Ovary (tissue), 9 donors: ENCODE results near the gene PHEX. TPM values are rescaled to one million over a fixed set of nuclear protein-coding genes. Genes with fewer than 3 reads are reported as not detected.

Experiments
- DNase-seq, 5 donors: peaks; one replicate each; pipeline ENCODE4 v3.0.0-alpha.2; 2019 to 2020
- H3K27ac ChIP-seq, 2 donors: fragments of 200-600 bp; one replicate each; pipeline versions ENCODE4 v1.5.1 to v1.8.0; 2019 to 2022
- H3K27me3 ChIP-seq: fragments of 200-600 bp; one replicate; pipeline ENCODE4 v1.8.0; 2022
- H3K36me3 ChIP-seq: fragments of 200-600 bp; sonication (generic); one replicate; pipeline ENCODE4 v1.5.1; 2019
- H3K4me1 ChIP-seq: one replicate; pipeline ENCODE4 v1.8.1; 2013; ENCODE audit warnings: mild to moderate bottlenecking, moderate library complexity; ENCODE audit not compliant: insufficient read depth
- H3K4me3 ChIP-seq: fragments of 200-600 bp; sonication (generic); one replicate; pipeline ENCODE4 v1.5.1; 2017
- H3K9me3 ChIP-seq, 2 donors: fragments of 200-600 bp in 1 of 2; sonication (generic) in 1 of 2; one replicate each; pipeline versions ENCODE4 v1.5.1 to v1.8.1; 2013 to 2019; ENCODE audit warnings: mild to moderate bottlenecking in 1 of 2, moderate library complexity in 1 of 2
- CTCF ChIP-seq, 3 donors: fragments of 450-650 bp in 2 of 3; fragments of 200-600 bp in 1 of 3; IDR thresholded peaks; one replicate each; pipeline versions ENCODE4 v1.5.1 to v1.8.0; 2016 to 2022; ENCODE audit warnings: antibody characterized with exemption in 3 of 3, mild to moderate bottlenecking in 1 of 3
- EP300 ChIP-seq: sonication (generic); formaldehyde crosslinking; IDR thresholded peaks from one replicate; pipeline ENCODE4 v1.6.1; 2017; ENCODE audit warnings: antibody characterized with exemption
- POLR2A ChIP-seq: fragments of 450-650 bp; IDR thresholded peaks from one replicate; pipeline ENCODE4 v1.6.1; 2017; ENCODE audit warnings: antibody characterized with exemption, mild to moderate bottlenecking, moderate library complexity
- WGBS, 3 donors: extraction: QIAGEN DNeasy Blood & Tissue Kit in 1 of 3; methylation state at CpG; one replicate each; pipeline versions ENCODE4 v1.1.5 to v1.1.7; 2013 to 2017; 5-methylcytosine and 5-hydroxymethylcytosine counted together
- intact Hi-C, 4 donors: fragments of 100-400 bp; cut with DNase I; formaldehyde crosslinking; loops; one replicate each; pipeline versions ENCODE4 v1.11.0 to v1.15.1; 2022 to 2023
- polyA plus RNA-seq, 2 donors: library from polyadenylated mRNA; stranded (reverse); fragments of 200-250 nt in 1 of 2; fragments of 350-450 nt in 1 of 2; fragmentation: Illumina TruSeq in 1 of 2; extraction: RNeasy Lipid Tissue Mini Kit (QIAGEN cat#74804) in 1 of 2; gene quantifications; one replicate each; pipeline ENCODE4 v1.2.3, GENCODE V29; 2013 to 2014
- total RNA-seq, 7 donors: library from RNA; depleted of rRNA in 2 of 7; stranded (reverse); fragments of >200 nt in 2 of 7; fragmentation: NEBNext Ultra II Directional in 3 of 7; extraction: Animal tissue kit (Norgen Biotek cat#: 25700) in 3 of 7; gene quantifications; one replicate each; pipeline versions ENCODE4 v1.1.0 to v1.2.4, GENCODE V29; 2016 to 2023
- donor health status: DM: no; HTN: no; CAD: no; lungs with moderate emphysema.
- donor health status: DM: no; HTN: no; CAD: no.
- donor health status: Bipolar disorder and iron deficiency.
- donor health status: DM: yes; HTN: yes; CAD: no.
- donor health status: DM: no; HTN: no; CAD: no.
- donor health status: DM: yes; HTN: yes; CAD: no.

The PHEX gene
- total and polyA plus RNA-seq, 9 donors: 0.46 to 18.9 (median 1.1) TPM

- TF ChIP-seq EP300 (no peak), CTCF (IDR thresholded peaks at IDR 0.05) (no peak), POLR2A (no peak)
- no peak overlapping the region for H3K27ac ChIP-seq
- H3K4me3 ChIP-seq: no peak overlapping the region
- H3K36me3 ChIP-seq: no peaks in the 10 kb centered on the region
- peaks cover 2% of the 10 kb centered on the region for H3K4me1 ChIP-seq
- no peaks in the 10 kb centered on the region for H3K9me3 ChIP-seq
- 39 to 47% (median 39%) methylated on average over 6 of the region's 6 CpGs for WGBS, 3 donors
- DNase-seq: no peak
- intact Hi-C loops: no loop called here
- H3K27me3 ChIP-seq: no peaks in the 10 kb centered on the region
These were observed 381 bp downstream of the PHEX start for GRCh38 chrX:22032506-22032905.

DNA sequence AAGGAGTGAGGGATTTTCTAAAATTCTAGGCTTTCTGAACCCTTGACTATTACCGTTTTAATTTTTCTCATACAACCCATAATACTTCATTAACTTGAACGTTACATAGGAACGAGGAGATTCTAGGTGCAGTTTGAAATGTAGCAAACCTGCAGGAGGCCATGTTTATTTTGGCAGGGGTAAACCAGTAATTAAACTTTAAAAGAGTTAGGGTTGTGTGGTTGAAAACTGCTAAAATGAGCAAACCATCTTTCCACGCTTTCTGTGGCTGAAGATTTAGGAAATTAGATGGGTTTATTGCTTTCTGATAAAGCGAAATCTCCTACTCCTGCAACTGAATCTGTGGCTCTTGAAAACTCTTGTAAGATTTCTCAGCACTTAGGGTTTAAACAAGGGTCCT, 1.7 kb downstream of the PHEX start:
- TF ChIP-seq EP300: no peak
- no peak for TF ChIP-seq POLR2A
- no peak for TF ChIP-seq CTCF (IDR thresholded peaks at IDR 0.05)
- Histone ChIP-seq H3K27ac (no peak overlapping the region), H3K36me3 (no peaks in the 10 kb centered on the region), H3K9me3 (no peaks in the 10 kb centered on the region), H3K4me1 (peaks cover 2% of the 10 kb centered on the region), H3K4me3 (no peak overlapping the region), H3K27me3 (no peaks in the 10 kb centered on the region)
- no peak for DNase-seq
- intact Hi-C loops: no loop called here
- WGBS, 3 donors: 28 to 68% (median 49%) methylated on average over 5 of the region's 5 CpGs

- H3K27me3 ChIP-seq: no peaks in the 10 kb centered on the region
- H3K27ac ChIP-seq: no peak overlapping the region
- WGBS, 3 donors: 28 to 54% (median 49%) methylated on average over 1 of the region's 1 CpG
- no peak overlapping the region for H3K4me3 ChIP-seq
- DNase-seq: no peak
- H3K4me1 ChIP-seq: peaks cover 2% of the 10 kb centered on the region
- no peaks in the 10 kb centered on the region for H3K9me3 ChIP-seq
- TF ChIP-seq CTCF (IDR thresholded peaks at IDR 0.05): no peak
- no peak for TF ChIP-seq EP300
- TF ChIP-seq POLR2A: no peak
- intact Hi-C loops: no loop called here
- no peaks in the 10 kb centered on the region for H3K36me3 ChIP-seq
These were observed 3.1 kb downstream of the PHEX start for GRCh38 chrX:22035236-22035635.

DNA sequence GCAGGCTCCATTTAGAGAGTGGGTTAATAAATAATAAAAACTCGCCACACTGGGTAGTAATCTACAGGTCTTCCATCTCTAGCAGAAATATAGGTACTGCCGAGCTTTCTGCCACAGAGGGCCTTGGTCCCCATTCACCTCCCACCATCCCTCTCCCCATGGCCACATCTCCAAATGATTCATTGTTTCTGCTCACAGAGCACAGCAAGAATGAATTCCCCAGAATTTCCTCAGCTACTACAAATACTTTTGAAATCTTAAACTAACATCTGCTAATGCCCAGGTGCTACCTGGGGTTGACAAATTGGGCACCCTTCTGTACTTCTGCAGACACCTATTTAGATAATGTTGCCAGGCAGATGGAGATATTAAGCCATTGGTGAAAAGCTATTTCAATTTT, 5.1 kb downstream of the PHEX start:
- 73 to 82% (median 75%) methylated on average over 2 of the region's 2 CpGs for WGBS, 3 donors
- peaks cover 2% of the 10 kb centered on the region for H3K4me1 ChIP-seq
- H3K9me3 ChIP-seq: no peaks in the 10 kb centered on the region
- DNase-seq: no peak
- intact Hi-C loops: no loop called here
- H3K27ac ChIP-seq: no peak overlapping the region
- TF ChIP-seq CTCF (IDR thresholded peaks at IDR 0.05) (no peak), POLR2A (no peak), EP300 (no peak)
- no peak overlapping the region for H3K4me3 ChIP-seq
- no peaks in the 10 kb centered on the region for H3K27me3 ChIP-seq
- no peaks in the 10 kb centered on the region for H3K36me3 ChIP-seq
